Mesenteric fat pad (tissue), 1 donor: ENCODE measurements around the gene HES5. TPM values are rescaled to one million over a fixed set of nuclear protein-coding genes. Genes with fewer than 3 reads are reported as not detected.

Experiments used
- DNase-seq: peaks from one replicate; pipeline ENCODE4 v3.0.0-alpha.2; 2020; ENCODE audit warnings: low spot score
- total RNA-seq: library from RNA; stranded (reverse); fragmentation: NEBNext Ultra II Directional; extraction: Animal tissue kit (Norgen Biotek cat#: 25700); gene quantifications from one replicate; pipeline ENCODE4 v1.2.1, GENCODE V29; 2021
- donor health status: DM: yes; HTN: yes; CAD: no.

Gene HES5
- total RNA-seq, 1 donor from 2014 or later, result 0.58 TPM

DNA sequence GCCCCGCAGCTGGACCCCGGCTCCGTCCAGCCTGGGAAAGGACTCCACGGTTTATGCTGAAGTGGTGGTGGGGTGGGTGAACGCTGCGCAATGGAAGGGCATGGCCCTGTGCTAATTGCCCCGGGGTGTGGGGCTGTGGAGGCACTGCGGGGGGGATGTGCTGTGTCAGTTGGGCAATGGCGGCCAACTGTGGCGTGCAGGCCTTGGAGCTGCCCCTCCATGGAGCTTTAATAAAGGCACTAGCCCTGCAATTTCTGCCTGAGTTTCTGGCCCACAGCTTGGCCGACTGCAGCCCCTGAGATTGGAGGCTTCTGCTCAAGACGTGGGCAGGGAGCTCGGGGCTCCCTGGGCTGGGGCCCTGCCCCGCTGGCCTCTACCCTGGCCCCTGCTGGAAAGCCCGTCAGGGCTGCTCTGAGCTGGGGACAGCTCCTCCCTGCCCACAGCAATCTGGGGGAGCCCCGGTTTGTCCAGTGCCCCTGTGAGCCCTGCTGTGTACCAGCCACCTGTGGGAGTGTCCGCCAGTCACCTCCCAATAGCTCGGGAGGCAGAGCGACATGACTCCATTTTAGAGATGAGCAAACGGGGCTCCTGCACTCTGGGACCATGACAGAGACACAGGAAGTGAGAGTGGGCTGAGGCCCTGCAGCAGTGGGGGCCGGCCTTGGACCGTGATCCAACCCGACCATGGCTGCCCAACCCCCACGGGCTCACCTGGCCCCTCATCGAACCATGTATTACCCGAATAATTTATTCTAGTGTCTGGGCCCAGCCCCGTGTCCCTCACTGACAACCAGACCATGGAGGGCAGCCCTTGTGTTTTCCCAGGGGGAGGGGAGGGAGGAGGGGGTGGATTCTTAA, 17.4 kb upstream of the HES5 start:
- no peak for DNase-seq

DNA sequence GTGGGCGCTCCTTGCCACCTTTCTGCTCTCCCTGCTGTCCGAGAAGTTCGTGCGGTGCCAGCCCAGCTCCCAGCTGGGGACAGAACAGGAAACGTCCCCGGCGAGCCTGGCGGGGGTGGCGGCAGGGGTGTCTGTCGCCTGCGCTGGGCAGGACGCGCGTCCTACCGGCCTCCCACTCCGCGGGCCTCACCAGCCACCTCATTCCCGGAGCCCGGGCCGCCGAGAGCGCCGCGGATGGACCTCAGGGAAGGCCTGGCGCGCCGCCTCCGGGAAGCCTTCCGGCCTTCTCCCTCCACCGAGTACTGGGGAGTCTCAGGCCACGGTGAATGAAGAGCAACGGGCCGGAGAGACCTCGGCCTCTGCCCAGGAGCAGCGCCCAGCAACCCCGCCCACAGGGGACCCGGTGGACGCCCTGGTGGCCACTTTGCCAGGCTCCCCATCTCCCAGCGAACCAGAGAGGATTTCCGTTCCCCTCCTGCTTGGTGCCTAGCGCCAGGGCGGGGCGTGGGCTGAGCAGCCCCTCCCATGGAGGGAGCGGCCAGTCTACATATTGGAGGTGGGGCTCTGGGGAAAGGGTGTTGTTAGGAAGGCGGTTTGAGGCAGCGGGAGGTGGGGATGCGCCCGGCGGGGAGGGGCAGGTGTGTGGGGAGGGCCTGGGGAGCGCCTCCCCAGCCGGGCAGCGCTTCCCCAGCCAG, 16.6 kb upstream of the HES5 start:
- peak; percentile 93 for DNase-seq

DNA sequence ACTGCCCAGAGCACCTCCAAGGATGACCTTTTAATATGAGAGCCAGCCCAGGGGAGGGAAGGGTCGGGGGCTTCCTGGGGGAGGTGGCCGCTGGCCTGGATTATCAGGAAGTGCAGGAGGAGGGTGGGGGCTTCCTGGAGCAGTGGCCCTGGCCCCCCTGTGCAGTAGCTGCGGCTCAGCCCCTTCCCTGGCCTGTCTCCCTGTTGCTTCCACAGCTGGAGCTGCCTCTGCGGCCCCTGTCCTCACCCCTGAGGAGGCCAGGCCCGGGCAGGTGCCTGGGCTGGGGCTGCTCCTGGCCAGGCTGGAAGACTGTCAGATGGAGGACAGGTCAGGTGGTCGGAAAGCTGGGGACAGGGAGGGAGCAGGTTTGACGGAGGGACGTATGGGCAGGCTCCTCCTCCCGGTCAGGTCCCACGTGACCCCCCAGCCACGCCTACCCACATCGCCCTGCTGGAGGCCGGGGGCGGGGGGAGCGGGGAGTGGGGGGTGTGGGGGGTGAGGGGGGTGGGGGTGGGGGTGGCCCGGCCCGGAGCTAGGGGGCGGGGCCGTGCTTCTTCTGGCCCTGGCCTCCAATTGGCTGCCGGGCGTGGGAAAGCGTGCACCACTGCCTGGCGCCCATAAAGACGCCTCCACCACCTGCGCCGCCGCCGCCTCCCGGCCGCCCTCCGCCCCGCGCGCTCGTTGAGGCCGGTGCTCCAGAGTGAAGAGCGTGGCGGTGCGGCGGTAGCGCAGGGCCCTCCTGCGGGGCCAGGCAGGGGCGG, 15.9 kb upstream of the HES5 start:
- DNase-seq, result peak; percentile 93

DNA sequence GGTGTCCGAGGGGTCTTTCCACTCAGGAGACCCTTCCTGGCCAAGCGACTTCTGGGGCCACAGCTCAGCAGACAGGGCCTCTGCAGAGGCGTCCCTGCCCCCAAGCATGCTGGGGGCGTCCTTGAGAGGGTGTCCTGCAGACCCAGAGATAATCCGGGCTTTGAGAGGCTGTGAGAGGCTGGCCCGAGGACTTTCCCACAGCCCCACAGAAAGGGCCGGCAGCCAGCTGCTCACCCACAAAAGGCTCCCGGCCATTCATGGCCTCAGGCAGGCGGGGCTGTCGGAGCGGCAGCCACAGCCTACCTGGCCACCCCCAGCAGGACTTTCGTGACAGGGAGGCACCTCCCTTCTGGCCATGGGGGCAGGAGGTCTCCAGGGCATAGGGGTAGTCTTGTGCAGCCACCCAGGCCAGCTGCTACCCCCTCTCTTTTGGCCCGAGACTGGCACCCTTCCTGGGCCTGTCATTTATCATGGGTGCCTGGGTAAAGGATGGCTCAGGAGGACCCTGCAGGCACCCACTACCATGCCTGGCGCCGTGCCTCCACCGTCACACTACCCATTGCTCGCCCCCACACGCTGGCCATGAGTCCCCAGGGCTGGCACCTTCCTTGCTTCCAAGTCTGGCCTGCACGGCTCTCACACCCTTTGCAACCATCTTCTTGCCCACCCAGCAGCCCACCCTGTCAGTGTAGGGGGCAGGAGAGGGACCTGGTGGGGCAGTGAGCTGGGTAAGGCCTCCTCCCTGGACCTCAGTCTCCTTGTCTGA, 15.0 kb upstream of the HES5 start:
- no peak for DNase-seq

DNA sequence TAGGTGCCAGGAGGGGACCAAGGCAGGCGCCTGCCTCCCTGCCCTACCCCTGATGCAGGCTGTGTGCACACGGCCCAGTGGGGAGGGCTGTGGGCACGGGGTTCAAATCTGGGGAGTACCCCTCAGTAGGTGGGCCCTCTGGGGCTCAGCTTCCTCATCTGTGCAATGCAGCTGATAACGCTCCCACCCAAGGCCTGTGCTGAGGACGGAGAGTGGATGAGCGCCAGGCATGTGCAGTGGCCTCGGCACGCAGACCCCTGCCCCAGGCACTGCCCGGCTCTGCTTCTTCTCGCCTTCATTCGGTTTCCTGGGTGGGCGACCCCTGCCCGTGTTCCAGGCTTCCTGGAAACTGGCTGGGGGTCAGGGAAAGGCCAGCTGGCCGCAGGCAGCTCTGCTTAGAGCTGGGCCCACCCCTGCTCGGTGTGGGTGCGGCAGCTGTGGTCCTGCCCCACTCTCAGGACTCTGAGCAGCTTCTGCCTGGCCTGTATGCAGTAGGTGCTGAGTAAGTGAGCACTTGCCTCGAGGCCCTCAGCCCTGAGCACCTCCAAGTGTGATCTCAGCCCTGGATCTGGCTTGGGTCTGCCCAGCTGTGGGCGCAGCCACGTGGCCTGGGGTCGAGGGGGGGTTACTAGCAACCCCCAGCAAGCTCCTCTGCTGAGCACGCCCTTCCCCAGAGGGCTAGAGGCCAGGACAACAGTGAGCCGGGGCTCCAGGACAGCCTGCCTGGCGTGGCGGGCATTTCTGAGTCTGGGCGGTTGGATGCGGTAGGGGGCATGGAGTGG, 14.2 kb upstream of the HES5 start:
- no peak for DNase-seq

DNA sequence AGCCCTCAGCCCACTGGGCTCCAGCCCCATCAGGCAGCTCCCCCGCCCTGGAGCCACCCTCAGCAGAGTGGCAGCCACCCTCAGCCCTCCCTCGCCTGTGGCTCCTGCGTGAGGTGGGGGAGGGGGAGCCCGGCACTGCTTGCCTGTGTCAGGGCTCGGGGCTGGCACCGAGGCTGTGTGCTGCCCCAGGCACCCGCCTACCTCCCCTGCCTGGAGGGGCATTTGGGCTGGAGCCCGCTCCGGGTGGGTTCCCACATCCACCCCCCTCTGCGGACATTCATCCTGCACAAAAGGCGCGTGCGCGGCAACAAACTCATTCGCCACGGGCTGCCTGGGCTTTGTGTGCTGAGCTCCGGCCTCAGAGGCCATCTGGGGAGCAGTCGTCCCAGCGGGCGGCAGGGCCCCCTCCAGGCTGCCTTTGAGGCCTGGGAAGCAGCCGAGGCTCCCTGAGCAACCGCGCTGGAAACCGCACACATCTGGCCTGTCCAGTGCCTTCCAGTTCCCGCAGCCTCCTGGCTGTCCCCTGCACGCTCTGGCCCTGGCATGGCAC, 13.6 kb upstream of the HES5 start:
- DNase-seq, result no peak

DNA sequence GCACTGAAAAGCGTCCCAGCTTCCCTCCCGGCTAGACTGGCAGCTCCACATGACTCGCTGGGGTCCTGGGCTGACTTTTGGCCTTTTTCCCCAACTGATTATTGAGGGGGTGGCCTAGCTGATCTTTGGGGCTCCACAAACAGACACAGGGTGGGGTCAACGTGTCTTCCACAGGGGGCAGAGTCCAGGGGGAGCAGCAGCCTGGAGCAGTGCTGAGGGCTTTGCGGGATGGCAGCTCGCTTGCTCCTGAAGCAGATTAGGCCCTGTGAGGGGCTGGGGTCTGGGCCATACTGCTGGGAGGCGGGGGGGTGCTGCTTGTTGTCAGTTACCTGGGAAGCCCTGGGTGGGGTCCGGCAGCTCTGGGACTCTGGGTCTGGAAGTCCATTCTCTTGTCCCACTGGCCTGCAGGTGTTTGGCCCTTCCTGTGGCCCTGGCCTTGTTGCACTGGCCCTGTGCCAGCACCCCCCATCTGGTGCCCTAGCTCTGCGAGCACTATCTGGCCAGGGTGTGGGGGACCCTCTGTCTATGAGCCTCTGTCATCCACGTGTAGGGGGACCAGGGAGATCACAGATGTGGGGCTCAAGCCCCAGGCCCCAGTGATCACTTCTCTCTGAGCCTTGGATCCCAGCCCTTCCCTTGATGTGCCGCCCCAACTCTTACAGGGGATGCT, 12.3 kb upstream of the HES5 start:
- no peak for DNase-seq

DNA sequence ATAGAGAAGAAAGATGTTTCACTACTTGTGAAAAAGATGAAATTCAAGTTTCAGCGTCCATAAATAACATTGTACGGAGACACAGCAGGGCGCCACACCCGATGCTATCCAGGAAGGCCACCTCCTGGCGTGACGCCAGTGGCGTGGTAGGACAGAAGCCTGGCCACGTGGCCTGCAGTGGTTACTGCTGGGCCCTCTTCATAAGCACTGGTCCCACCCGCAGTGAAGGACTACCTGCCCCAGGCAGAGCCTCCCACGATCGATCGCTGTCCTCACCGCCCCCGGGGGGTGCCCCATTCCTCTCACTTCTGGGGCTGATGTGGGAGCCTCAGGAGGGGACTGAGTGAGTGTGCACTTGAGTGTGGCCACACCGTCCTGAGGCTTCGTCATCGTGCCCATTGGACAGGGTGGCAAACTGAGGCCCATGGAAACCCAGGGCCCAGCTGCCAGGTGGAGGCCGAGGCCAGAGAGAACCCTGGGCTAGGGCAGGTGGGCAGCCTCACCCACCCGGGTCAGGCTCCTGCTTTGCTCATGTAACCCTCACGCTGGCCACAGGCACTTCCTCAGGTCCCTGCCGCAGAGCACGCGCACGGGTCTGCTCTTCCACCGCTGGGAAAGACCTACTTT, 11.7 kb upstream of the HES5 start:
- DNase-seq, result no peak

DNA sequence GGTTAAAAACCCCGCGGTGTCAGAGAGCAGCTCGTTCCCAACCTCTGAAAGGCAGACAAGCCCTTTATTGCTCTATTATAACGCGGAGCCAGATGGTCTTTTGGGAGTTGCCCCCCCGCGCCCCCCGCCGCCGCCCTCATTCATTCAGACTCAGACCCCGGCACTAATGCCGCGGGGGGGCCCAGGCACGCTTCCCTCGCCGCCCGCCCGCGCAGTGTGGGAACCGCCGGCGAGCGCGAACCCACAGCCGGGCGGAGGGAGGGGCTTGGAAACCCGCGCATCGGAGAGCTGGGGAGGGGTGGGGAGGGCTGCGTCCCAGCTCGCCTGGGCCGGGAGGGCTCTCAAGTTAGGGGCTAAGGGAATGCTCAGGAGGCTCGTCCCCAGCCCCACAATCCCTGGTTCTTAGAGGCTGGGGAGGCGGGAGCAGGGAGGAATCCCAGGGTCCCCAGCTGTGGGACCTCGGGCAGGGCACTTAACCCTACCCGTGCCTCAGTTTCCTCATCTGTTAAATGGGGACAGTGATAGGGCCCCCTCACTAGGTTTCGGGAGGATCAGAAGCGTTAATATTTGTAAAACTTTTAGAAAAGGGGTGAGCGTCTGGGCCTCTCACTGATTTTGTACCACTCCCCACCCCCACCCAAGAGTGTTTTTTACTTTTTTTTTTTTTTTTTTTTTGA, 10.9 kb upstream of the HES5 start:
- no peak for DNase-seq

DNA sequence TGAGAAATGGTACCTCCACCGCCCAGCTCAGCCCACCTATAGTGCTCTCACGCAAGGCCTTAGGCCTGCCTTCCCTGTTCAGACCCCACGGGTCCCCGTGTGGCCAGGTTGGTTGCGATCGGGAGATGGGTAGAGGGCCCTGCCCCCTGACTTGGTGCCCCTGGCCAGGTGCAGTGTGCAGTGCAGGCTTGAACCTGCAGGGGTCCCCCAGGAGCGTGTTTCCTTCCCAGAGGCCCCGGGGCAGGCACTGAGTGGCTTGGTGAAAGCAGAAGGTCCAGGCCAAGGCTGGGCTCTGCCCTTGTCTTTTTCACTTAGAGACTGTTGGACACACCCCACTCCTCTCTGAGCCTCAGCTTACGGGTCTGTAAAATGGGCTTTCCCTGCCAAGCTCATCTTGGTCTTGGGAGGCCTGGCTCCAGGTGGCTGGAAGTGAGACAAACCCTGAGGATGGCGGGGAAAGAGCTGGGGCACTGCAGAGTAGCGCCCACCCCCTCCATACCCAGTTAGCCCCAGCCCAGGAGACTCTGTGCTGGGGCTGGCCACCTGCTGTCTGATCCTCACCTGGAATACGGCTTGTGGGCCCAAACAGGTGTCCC, 9.3 kb upstream of the HES5 start:
- no peak for DNase-seq

DNA sequence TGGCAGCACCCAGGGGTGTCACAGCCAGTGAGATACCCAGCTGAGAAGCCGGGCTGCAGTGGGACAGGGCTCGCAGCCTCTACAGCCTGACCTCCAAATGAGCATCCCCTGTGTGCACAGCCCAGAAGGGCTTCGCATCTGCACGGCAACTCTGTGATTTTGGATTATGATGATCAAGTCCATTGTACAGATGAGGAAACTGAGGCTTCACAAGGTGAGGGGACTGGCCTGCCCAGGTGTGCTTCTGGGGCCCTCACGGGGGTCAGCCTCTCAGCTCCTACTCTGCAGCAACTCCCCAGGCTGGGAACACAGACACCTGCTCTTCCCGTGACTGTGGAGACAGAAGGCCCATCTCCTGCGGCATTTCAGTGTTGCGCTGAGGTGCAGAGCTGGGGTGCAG, 8.8 kb upstream of the HES5 start:
- DNase-seq, result no peak

DNA sequence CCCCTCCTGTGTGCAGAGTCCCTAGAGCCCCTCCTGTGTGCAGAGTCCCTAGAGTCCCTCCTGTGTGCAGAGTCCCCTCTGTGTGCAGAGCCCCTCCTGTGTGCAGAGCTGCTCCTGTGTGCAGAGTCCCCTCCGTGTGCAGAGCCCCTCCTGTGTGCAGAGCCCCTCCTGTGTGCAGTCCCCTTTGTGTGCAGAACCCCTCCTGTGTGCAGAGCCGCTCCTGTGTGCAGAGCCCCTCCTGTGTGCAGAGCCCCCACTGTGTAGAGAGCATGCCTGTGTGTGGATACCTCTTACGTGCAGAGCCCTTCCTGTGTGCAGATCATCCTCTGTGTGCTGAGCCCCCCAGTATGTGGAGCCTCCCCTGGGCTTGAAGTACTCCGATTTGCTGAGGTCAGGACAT, 8.3 kb upstream of the HES5 start:
- DNase-seq, result no peak

DNA sequence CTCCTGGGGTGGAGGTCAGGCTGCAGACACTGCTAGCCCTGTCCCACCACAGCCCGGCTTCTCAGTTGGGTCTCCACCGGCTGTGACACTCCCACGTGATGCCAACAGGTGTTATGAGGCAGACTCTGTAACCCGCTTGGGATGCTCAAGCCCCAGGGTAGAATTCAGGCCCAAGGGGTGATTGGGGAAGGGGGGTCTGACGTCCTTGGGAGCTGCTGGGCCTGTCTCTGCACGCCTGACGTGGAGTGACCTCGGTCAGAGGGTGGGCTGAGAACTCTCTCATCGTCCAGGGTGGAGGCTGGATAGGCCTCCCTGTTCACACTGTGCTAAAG, 7.7 kb upstream of the HES5 start:
- no peak for DNase-seq

DNA sequence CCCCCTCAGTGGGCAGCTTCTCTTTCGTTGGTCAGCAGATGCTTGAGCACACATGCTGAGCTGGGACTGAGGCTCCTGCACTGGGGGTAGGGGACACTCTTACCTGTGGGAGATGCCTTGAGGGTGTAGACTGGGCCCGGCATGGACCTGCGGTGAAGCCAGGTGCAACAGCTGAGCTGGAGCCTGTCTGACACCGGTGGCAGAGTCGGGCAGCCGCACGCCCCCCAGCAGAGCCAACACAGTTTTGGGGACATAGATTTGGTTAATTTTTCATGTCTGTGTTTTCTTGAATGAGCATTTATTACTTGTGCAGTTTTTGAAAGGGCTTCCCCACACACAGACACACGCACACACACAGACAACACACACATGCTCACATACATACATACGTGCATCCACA, 5.9 kb upstream of the HES5 start:
- no peak for DNase-seq

DNA sequence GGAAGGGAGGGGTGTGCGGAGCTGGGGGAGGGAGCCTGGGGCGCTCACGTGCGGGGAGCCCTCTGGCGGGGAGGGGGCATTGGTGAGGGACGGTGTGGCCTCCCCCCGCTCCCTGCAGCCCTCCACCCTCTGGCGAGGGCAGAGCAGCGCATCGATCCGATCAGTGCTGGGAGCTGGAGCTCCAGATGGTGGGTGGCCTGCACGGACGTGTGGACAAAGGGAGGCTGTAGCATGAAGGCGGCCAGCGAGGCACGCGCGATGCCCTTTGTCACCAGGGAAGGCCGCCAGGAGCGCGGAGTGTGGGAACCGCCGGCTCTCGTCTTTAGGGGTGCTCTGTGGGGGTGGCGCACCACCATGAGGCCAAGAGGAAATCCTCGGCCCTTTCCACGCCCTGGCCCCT, 5.4 kb upstream of the HES5 start:
- no peak for DNase-seq

DNA sequence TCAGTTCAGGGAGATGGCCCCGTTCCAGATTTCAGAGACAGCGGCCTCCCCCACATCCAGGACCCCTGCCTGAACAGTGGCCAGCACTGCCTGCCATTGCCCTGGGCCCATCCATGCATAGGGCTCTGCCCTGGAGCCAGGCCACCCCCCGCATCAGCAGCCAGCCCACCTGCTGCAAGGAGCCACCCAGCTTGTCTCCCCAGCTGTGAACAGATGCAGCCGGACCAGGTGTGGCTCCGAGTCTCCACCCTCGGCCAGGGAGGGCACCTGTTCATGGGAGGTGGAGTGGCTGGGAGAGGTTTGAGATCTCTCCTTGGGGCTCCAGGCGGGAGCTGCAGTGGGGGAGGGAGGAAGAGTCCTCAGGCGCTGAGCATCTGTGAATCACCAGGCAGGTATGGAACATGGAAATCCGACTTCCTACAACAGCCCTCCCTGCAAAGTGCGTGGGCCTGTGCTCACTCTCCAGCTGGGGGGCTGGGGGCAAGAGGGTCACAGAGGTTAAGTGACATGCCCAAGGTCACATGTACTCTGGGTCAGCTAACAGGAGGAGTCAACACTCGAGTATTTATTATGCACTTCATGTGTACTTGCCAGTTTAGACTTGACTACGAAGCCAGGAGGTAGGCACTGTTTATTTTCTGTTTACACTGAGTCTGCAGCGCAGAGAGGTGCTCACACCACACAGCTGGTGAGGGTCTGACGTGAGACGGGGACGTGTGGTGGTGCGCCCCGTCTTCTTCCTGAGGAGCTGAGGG, 4.8 kb upstream of the HES5 start:
- DNase-seq, result no peak

DNA sequence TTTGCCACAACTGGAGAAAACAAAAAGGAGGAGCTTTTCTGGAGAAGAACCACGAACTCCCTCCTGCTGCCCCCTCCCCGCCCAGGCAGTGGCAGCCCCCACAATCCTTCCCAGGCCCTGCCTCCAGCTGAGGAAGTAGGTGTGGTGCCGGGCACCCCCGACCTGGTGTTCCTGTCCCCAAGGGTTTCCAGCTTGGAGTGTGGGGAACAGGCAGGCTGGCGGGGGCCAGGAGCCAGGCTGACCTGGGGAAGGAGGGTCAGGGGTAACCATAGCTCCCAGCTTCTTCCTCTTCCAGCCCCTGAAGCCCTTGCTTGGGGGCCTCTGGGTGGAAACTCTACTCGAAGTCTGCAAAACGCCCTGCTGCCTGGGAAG, 4.2 kb upstream of the HES5 start:
- no peak for DNase-seq

DNA sequence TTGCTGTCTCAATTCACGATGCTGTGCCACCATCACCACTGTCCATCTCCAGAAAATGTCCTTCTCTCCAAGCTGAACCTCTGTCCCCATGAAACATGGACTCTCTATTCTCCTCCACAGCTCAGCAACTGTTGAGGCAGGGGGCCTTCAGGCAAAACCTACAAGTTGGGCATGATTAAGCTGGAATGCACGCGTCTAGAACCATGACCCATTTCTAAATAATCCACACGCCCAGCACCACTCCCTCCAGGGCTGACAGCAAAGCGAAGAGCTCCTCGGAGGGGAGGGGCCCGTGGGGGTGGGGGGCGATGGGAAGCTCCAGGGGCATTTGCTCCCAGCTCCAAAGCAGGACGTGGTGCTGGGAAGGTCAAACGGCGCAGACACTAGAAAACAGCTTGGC, 3.3 kb upstream of the HES5 start:
- no peak for DNase-seq
